Endothelial cell of umbilical vein (primary cell): ENCODE results near the gene LRIT2.

Source experiments
- CTCF ChIP-seq, 2 donors: IDR thresholded peaks; 1 replicate in 1 of 2; 2 replicates in 1 of 2; pipeline ENCODE4 v1.5.1; 2011; ENCODE audit warnings: low read length in 2 of 2, mild to moderate bottlenecking in 2 of 2, moderate library complexity in 2 of 2, control low read depth in 1 of 2, inconsistent platforms in 1 of 2, low read depth in 1 of 2; ENCODE audit not compliant: insufficient read depth in 1 of 2; ENCODE audit errors: extremely low read depth in 1 of 2
- EZH2 ChIP-seq: IDR thresholded peaks from 2 replicates; pipeline ENCODE4 v1.6.1; 2012; ENCODE audit warnings: borderline replicate concordance, low read depth, mild to moderate bottlenecking, moderate library complexity, low read length, inconsistent platforms; ENCODE audit not compliant: severe bottlenecking
- FOS ChIP-seq: IDR thresholded peaks from 2 replicates; pipeline ENCODE4 v1.6.1; 2011; ENCODE audit warnings: mild to moderate bottlenecking, low read length, moderate library complexity, borderline replicate concordance; ENCODE audit not compliant: insufficient read depth
- GATA2 ChIP-seq: IDR thresholded peaks from 2 replicates; pipeline ENCODE4 v1.7.0; 2011; ENCODE audit warnings: low read depth, mild to moderate bottlenecking, moderate library complexity, mixed read lengths, low read length; ENCODE audit not compliant: insufficient read length, insufficient read depth
- JUN ChIP-seq: IDR thresholded peaks from 2 replicates; pipeline ENCODE4 v1.6.1; 2011; ENCODE audit warnings: borderline replicate concordance, low read depth; ENCODE audit not compliant: insufficient read length, insufficient read depth
- MAX ChIP-seq: IDR thresholded peaks from 2 replicates; pipeline ENCODE4 v1.6.1; 2011; ENCODE audit not compliant: insufficient read depth, insufficient read length
- MYC ChIP-seq: IDR thresholded peaks from one replicate; pipeline ENCODE4 v1.6.1; 2011; ENCODE audit warnings: mild to moderate bottlenecking, low read depth, low read length
- POLR2A ChIP-seq: IDR thresholded peaks from 2 replicates; pipeline ENCODE4 v1.6.1; 2012; ENCODE audit warnings: low read depth, mild to moderate bottlenecking, control low read depth, low read length
- POLR2AphosphoS5 ChIP-seq: IDR thresholded peaks from 2 replicates; pipeline ENCODE4 v1.6.1; 2012; ENCODE audit warnings: low read depth, mild to moderate bottlenecking, control low read depth, low read length, moderate library complexity; ENCODE audit not compliant: insufficient read depth

GRCh38 chr10:84213076-84213475 is 12.3 kb downstream of the LRIT2 start:
- TF ChIP-seq CTCF (IDR thresholded peaks at IDR 0.05; ENCODE audit: extremely low read depth in 1 of 2, insufficient read depth in 1 of 2, low read depth in 1 of 2, low read length in 2 of 2) (no peak), POLR2AphosphoS5 (no peak), POLR2A (no peak), MAX (no peak), EZH2 (no peak), MYC (no peak), FOS (no peak), GATA2 (no peak), JUN (no peak)
